CD4-positive, alpha-beta T cell treated with Interleukin-2 at 100 ng/mL for 4 hours (primary cell): Measurements from ENCODE around the gene TAOK1.
"Not testable (repeated sequence)": the region's sequence is repeated elsewhere in the genome, so short reads cannot be mapped to it uniquely, and the experiment has no call there.

Experiments
- DNase-seq: peaks from one replicate; pipeline ENCODE4 v3.0.0-alpha.2; 2020; ENCODE audit warnings: low spot score

TAOK1 gene

GRCh38 chr17:29389982-29390850 lies at the start of gene TAOK1:
TAOK1 (plus strand) TSS chr17:29390363; CDS start chr17:29451549, 61,186 bp downstream.
- peak; percentile 98 for DNase-seq

GRCh38 chr17:29341726-29342125 lies 48.4 kb upstream of the TAOK1 start:
- no peak for DNase-seq

DNA sequence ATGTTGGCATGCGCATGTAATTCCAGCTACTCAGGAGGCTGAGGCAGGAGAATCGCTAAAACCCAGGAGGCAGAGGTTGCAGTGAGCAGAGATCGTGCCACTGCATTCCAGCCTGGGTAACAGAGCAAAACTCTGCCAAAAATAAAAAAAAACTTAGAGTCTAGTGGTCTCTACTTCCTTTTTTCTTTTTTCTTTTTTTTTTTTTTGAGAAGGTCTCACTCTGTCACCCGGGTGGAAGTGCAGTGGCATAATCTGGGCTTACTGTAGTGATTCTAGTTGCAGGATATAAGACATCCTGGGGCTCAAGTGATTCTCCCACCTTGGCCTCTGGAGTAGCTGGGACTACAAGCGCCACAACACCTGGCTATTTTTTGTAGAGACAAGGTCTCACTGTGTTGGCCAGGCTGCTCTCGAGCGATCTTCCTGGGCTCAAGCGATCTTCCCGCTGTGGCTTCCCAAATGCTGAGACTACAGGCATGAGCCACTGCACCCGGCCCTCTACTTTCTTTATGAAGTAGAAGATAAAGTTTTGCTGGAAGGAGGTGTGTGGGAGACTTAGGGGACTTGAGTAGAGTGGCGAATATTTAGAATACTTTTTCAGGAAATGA lies 47.9 kb upstream of the TAOK1 start:
- no peak for DNase-seq

DNA sequence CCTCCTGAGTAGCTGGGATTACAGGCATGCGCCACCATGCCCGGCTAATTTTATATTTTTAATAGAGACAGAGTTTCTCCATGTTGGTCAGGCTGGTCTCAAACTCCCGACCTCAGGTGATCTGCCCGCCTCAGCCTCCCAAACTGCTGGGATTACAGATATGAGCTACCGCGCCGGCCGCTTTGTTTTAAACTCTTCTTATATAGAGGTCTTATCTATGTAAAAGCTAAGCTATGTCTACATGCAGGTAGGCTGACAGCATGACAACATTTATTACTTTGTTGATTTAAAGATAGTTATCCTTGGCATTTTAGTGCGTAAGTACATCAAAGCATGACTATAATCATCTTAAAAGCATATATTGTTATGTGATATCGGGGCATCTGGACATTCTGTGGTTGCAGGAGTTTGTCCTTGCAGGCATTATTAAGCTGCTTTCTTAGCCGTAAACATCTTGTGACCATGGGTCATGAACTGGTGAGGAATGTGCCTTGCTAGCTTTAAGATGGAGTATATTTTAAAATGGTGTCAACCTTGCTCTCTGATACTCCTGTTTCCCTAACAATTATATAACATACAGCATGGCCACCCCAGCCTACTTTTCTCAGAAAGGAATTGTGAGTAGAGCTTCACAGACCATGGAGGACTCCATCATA lies 45.8 kb upstream of the TAOK1 start:
- DNase-seq = no peak

DNA sequence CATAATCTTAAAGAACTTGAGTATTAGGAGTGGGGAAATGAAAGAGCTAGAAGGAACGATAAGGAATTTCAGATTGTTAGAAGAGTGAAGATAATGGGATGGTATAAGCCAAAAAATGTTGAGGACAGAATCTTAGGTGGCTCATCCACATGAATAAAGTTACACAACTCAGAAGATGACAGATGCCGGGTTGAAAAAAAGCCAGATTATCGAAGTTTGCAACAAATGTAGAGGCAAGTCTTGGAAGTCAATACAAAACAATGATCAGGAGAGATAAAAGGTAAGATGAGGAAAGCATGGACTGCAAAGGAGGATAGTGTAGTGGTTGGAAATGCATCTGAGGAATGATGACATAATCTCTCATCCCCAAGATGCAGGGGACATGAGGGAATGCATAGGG lies 45.1 kb upstream of the TAOK1 start:
- no peak for DNase-seq

DNA sequence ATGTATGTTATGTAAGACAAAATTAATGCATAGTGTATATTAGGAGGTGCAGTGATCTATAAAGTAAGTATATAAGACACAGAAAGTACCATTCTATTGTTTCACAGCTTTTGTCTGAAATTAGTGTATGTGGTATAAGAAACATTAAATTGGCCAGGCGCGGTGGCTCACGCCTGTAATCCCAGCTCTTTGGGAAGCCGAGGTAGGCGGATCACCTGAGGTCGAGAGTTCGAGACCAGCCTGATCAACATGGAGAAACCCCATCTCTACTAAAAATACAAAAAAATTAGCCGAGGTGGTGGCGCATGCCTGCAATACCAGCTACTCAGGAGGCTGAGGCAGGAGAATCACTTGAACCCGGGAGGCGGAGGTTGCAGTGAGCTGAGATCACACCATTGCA lies 44.7 kb upstream of the TAOK1 start:
- DNase-seq = not testable (repeated sequence)

- no peak for DNase-seq
Observed at GRCh38 chr17:29346462-29346861, 43.7 kb upstream of the TAOK1 start.

DNA sequence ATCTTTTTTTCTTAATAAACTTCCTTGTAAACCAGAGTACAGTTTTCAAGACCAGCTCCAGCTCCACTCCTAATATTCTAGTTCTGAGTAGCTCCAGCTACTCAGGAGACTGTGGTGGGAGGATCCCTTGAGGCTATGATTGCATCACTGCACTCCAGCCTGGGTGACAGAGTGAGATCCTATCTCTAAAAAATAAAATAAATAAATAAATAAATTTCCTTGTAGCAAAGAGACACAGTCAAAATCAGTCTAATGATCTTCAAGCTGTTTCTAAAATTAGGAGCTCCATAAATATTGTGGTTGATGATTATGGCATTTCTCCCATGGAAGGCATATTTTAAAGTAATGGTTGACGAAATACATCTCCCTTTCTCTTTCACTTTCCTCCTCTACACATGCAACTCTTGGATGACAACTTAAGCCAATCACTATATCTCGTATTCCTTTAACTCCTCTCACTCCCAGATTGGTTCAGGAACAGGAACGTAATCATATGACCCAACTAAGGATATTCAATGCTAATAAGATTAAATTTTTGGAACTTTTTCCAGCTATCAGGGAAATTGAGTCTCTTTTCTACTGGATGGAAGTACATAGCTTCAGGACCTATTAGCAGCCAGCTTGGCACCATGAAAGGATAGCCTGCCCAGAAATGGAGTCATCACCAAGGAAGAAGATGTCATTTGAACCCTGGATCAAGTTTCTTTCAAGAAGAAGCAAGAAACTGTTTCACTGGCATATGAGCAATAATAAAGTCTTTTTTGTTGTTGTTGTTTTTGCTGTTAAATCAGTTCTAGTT lies 42.1 kb upstream of the TAOK1 start:
- no peak for DNase-seq

DNA sequence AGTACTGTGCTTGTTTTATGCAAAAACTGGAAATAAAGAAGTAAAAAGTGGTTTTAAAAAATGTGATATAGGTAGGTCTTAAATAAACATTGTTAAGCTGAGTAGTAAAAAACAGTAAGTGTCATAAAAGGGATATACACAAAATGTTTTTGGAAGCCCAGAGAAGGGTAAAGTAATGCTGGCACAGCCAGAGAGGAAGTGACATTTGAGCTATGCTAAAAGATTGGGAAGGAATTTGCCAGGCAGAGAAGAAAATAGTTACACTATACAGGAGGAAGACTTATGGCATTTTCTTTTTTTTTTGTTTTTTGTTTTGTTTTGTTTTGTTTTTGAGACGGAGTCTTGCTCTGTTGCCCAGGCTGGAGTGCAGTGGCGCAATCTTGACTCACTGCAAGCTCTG lies 40.8 kb upstream of the TAOK1 start:
- DNase-seq = no peak

- DNase-seq = no peak
Observed at GRCh38 chr17:29352146-29352545, 38.0 kb upstream of the TAOK1 start.

GRCh38 chr17:29357232-29357631 lies 32.9 kb upstream of the TAOK1 start:
- DNase-seq = no peak

GRCh38 chr17:29357821-29358232 lies 32.3 kb upstream of the TAOK1 start:
- no peak for DNase-seq

GRCh38 chr17:29358416-29358815 lies 31.7 kb upstream of the TAOK1 start:
- no peak for DNase-seq

- no peak for DNase-seq
Observed at GRCh38 chr17:29359777-29360176, 30.4 kb upstream of the TAOK1 start.

GRCh38 chr17:29363716-29364115 lies 26.4 kb upstream of the TAOK1 start:
- no peak for DNase-seq

DNA sequence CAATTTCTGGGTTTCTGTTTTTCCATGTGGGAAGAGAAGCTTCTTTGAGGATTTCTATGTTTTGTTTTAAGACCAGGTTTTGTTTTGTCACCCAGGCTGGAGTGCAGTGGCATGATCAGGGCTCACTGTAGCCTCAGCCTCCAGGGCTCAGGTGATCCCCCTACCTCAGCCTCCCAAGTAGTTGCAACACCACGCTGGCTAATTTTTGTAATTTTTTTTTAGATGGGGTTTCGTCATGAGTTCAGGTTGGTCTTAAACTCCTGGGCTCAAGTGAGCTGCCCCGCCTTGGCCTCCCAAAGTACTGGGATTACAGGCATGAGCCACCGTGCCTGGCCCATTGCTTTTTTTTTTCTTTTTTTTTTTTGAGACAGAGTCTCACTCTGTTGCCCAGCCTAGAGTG lies 25.5 kb upstream of the TAOK1 start:
- DNase-seq = no peak

- DNase-seq = no peak
Observed at GRCh38 chr17:29368161-29368560, 22.0 kb upstream of the TAOK1 start.

DNA sequence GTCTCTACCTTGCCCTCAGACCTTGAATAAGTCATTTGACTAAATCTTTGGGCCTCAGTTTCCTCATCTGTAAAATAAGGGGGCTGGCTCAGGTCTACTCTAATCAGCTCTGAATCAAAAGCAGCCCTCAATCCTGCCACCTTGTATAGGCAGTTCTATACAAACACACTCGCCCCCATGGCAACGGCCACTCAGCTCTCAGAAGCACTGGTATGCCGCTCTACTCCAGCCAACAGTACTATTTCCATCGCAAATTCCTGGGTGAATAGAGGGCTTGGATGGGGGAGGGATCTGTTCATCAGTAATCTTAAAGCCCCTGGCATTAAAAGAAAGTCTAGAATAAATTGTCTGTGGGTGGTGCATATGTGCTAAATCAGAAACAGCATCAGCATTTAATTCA lies 21.2 kb upstream of the TAOK1 start:
- DNase-seq = no peak

DNA sequence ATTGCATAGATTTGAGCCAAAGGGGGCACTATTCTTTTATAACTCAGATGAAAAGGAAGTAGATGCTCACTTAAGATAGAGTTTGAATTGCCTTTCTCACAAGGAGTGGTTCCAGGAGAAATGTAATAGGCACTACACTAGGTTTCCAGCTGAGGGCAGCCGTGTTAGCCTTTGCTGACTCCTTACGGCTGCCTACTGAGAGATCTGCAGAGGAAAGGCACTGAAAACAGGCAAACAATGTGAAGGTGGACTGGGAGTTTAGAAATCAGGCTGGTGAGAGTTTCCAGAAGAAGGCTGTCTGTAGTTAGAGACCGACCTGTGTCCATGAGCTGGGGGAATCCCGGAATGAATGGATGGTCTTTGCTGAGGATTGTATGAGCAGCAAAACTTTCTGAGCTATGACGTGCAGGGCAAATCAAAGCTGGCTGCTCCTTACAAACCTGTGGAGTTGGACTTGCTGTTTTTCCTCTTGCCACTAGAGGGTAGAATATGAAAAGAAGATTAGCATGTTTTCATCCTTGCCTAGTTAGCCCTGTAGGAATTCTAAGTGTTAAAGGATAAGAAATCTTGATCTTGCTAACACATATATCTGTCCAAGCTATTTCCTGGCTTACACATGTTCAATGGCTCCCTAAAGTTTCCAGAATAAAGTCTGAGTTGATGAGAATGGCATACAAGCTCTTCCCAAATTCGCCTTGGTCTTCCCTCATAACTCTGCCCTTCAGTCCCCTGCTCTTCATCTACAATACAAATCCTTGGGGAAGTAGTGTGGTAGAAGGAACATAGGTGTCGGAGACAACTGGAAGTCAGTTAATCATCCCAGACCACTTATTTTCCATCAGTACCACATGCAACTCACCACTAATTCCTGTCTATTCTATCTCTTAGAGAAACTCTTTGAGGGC lies 20.1 kb upstream of the TAOK1 start:
- peak; percentile 70 for DNase-seq

- DNase-seq = no peak
Observed at GRCh38 chr17:29376667-29377270, 13.4 kb upstream of the TAOK1 start.

DNA sequence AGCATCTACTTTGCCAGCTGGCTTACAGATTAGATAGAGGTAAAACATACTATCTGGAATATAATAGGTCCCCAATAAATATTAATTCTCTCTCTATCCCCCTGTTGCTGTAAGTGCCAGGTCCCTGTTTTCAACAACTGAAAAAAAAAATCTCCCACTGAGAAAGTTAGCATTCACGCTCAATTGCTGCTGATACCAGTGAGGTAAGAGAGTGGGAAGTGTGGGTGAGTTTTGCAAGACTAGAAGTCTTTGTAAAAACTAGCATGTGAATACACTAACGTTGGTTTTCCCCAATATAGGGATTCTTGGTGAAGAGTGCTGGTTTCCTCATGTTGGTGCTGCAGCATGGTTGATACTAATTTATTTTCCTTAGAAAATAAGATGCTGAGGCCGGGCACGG lies 11.7 kb upstream of the TAOK1 start:
- no peak for DNase-seq
